Esophagus squamous epithelium (tissue), 5 donors: ENCODE results near the gene SETD5. TPM values are rescaled to one million over a fixed set of nuclear protein-coding genes. Genes with fewer than 3 reads are reported as not detected.

ENCODE experiments used
- DNase-seq: peaks from one replicate; lab custom pipeline; 2025; lab: John Stamatoyannopoulos, UW
- H3K27ac ChIP-seq, 4 donors: fragments of 200-600 bp; sonication (generic); one replicate each; pipeline ENCODE4 v1.5.1; 2016 to 2019; ENCODE audit warnings: mild to moderate bottlenecking in 1 of 4
- H3K27me3 ChIP-seq, 4 donors: fragments of 200-600 bp; sonication (generic); 1 replicate in 3 of 4; 2 replicates in 1 of 4; pipeline versions ENCODE4 v1.5.1 to v1.6.0; 2017 to 2021; ENCODE audit warnings: antibody characterized with exemption in 1 of 4
- H3K36me3 ChIP-seq, 3 donors: fragments of 200-600 bp; sonication (generic); one replicate each; pipeline ENCODE4 v1.5.1; 2016 to 2019
- H3K4me1 ChIP-seq, 3 donors: fragments of 200-600 bp; sonication (generic); one replicate each; pipeline ENCODE4 v1.5.1; 2017 to 2019
- H3K4me3 ChIP-seq, 4 donors: fragments of 200-600 bp; sonication (generic); 1 replicate in 3 of 4; 2 replicates in 1 of 4; pipeline ENCODE4 v1.5.1; 2016 to 2019; ENCODE audit warnings: mild to moderate bottlenecking in 2 of 4, moderate library complexity in 1 of 4
- H3K9me3 ChIP-seq, 3 donors: fragments of 200-600 bp; sonication (generic); one replicate each; pipeline ENCODE4 v1.5.1; 2016 to 2019
- POLR2A ChIP-seq, 4 donors: fragments of 450-650 bp; IDR thresholded peaks; one replicate each; pipeline ENCODE4 v1.6.1; 2017; ENCODE audit warnings: antibody characterized with exemption in 4 of 4, mild to moderate bottlenecking in 4 of 4, moderate library complexity in 3 of 4
- WGBS, 2 donors: methylation state at CpG; one replicate each; pipeline ENCODE4 v1.1.5; 2018; 5-methylcytosine and 5-hydroxymethylcytosine counted together
- intact Hi-C: fragments of 100-400 bp; cut with DNase I; formaldehyde crosslinking; loops from one replicate; pipeline ENCODE4 v1.15.0; 2022
- total RNA-seq, 4 donors: library from RNA; depleted of rRNA; stranded (reverse); fragments of >200 nt; gene quantifications; one replicate each; pipeline ENCODE4 v1.1.0, GENCODE V29; 2016
- TF ChIP-seq, protein P1 (sequence below), 6 experiments: fragments of 450-650 bp in 4 of 6; fragments of 200-600 bp in 2 of 6; sonication (generic) in 2 of 6; IDR thresholded peaks; one replicate each; pipeline ENCODE4 v1.5.1; 2016 to 2019; ENCODE audit warnings: antibody characterized with exemption in 6 of 6, mild to moderate bottlenecking in 4 of 6, moderate library complexity in 4 of 6
- donor health status: DM: yes; HTN: yes; CAD: no.

Gene SETD5
- total RNA-seq, 4 donors from 2014 or later = 41.8 to 89.3 (median 54.4) TPM

- peak in 1 of 4 donors; percentile 27 for TF ChIP-seq POLR2A (IDR thresholded peaks at IDR 0.05)
- TF ChIP-seq, protein P1, sequence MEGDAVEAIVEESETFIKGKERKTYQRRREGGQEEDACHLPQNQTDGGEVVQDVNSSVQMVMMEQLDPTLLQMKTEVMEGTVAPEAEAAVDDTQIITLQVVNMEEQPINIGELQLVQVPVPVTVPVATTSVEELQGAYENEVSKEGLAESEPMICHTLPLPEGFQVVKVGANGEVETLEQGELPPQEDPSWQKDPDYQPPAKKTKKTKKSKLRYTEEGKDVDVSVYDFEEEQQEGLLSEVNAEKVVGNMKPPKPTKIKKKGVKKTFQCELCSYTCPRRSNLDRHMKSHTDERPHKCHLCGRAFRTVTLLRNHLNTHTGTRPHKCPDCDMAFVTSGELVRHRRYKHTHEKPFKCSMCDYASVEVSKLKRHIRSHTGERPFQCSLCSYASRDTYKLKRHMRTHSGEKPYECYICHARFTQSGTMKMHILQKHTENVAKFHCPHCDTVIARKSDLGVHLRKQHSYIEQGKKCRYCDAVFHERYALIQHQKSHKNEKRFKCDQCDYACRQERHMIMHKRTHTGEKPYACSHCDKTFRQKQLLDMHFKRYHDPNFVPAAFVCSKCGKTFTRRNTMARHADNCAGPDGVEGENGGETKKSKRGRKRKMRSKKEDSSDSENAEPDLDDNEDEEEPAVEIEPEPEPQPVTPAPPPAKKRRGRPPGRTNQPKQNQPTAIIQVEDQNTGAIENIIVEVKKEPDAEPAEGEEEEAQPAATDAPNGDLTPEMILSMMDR (IDR thresholded peaks at IDR 0.05) = peak in 4 of 6 experiments; percentile 23 to 69 (median 58)
- Histone ChIP-seq H3K27me3 (no peaks in the 10 kb centered on the region), H3K27ac (peak overlapping the region; percentile 59 to 91 (median 84)), H3K4me1 (peaks cover 7 to 81% (median 27%) of the 10 kb centered on the region in 3 donors), H3K4me3 (peak overlapping the region in 2 of 4 donors; percentile 8 to 11), H3K9me3 (no peaks in the 10 kb centered on the region), H3K36me3 (peaks cover 0 to 31% (median 5%) of the 10 kb centered on the region in 3 donors)
- peak; percentile 5 for DNase-seq
- intact Hi-C loops = no loop called here
- 7 to 12% methylated on average over 5 of the region's 5 CpGs for WGBS, 2 donors
Measured at GRCh38 chr3:9422712-9423424, 25.5 kb downstream of the SETD5 start.

DNA sequence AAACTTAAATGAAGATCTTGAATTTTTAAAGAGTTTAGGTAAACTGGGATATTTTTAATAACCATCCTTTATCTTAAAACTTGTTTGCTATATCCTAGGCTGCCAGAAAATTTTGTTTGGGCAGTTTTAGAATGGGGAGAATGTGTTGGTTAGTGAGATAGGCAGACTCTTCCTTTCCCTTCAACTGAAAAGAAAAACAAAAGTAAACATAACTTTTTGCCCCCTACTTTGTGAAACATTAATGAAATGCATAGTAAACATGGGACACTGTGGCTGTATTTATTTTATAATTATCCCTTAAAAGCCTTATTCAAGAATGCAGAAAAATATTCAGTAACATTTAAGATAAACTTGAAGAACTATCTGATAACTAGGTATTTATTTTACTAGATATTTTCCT is 31.0 kb downstream of the SETD5 start:
- DNase-seq = no peak
- H3K4me1 ChIP-seq = peaks cover 0 to 26% (median 4%) of the 10 kb centered on the region in 3 donors
- intact Hi-C loops = no loop called here
- H3K27me3 ChIP-seq = no peaks in the 10 kb centered on the region
- H3K9me3 ChIP-seq = no peaks in the 10 kb centered on the region
- peaks cover 3 to 87% (median 40%) of the 10 kb centered on the region in 3 donors for H3K36me3 ChIP-seq
- H3K27ac ChIP-seq = no peak overlapping the region
- TF ChIP-seq POLR2A (IDR thresholded peaks at IDR 0.05) = no peak
- TF ChIP-seq, protein P1 (IDR thresholded peaks at IDR 0.05) = no peak
- no peak overlapping the region for H3K4me3 ChIP-seq

DNA sequence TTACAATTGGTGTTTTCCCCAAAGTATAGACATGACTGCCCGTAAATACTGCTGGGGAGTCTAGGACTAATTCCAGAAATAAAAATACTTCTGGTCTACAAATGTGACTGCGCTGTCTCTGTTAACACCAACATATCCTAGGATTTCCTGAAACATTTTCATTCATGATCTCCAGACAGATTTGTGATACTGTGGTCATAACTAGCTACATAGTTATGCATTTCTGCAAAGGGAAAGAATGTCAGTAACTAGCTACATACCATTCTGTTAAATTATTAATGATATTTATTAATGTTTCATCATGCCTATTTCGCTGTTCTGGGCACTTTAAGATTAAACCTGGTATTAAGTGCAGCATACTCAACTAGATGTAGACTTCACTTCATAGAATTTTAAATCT is 33.3 kb downstream of the SETD5 start:
- H3K4me3 ChIP-seq = no peak overlapping the region
- peaks cover 0 to 11% (median 0%) of the 10 kb centered on the region in 3 donors for H3K4me1 ChIP-seq
- intact Hi-C loops = no loop called here
- TF ChIP-seq POLR2A (IDR thresholded peaks at IDR 0.05) = no peak
- TF ChIP-seq, protein P1 (IDR thresholded peaks at IDR 0.05) = no peak
- H3K27me3 ChIP-seq = no peaks in the 10 kb centered on the region
- H3K27ac ChIP-seq = no peak overlapping the region
- 95 to 96% methylated on average over 3 of the region's 3 CpGs for whole genome bisulfite sequencing, 2 donors
- H3K9me3 ChIP-seq = no peaks in the 10 kb centered on the region
- H3K36me3 ChIP-seq = peaks cover 25 to 100% (median 63%) of the 10 kb centered on the region in 3 donors
- no peak for DNase-seq

GRCh38 chr3:9433627-9434521 is 36.5 kb downstream of the SETD5 start:
- no peak for DNase-seq
- Histone ChIP-seq H3K36me3 (peaks cover 35 to 100% (median 85%) of the 10 kb centered on the region in 3 donors), H3K4me3 (no peak overlapping the region), H3K27me3 (no peaks in the 10 kb centered on the region), H3K27ac (no peak overlapping the region), H3K9me3 (no peaks in the 10 kb centered on the region), H3K4me1 (no peaks in the 10 kb centered on the region)
- 91% methylated on average over 15 of the region's 15 CpGs for WGBS, 2 donors
- TF ChIP-seq, protein P1 (IDR thresholded peaks at IDR 0.05) = no peak
- TF ChIP-seq POLR2A (IDR thresholded peaks at IDR 0.05) = no peak
- intact Hi-C loops = no loop called here
